Esophagus muscularis mucosa (tissue), 4 donors: Measurements from ENCODE around the gene GPR55. TPM values are rescaled to one million over a fixed set of nuclear protein-coding genes. Genes with fewer than 3 reads are reported as not detected.

Source experiments
- DNase-seq: peaks from one replicate; pipeline ENCODE4 v3.0.0-alpha.2; 2017; ENCODE audit errors: extremely low spot score
- H3K27ac ChIP-seq, 4 donors: fragments of 200-600 bp; sonication (generic); replicated peaks in 1 of 4; 1 replicate in 3 of 4; 2 replicates in 1 of 4; pipeline ENCODE4 v1.5.1; 2016 to 2019; ENCODE audit warnings: mild to moderate bottlenecking in 1 of 4
- H3K27me3 ChIP-seq, 4 donors: fragments of 200-600 bp; sonication (generic); one replicate each; pipeline versions ENCODE4 v1.5.1 to v1.6.0; 2016 to 2019
- H3K36me3 ChIP-seq, 4 donors: fragments of 200-600 bp; sonication (generic); one replicate each; pipeline ENCODE4 v1.5.1; 2016 to 2019
- H3K4me1 ChIP-seq, 4 donors: fragments of 200-600 bp; sonication (generic); one replicate each; pipeline ENCODE4 v1.5.1; 2016 to 2019
- H3K4me3 ChIP-seq, 4 donors: fragments of 200-600 bp; sonication (generic); 1 replicate in 2 of 4; 2 replicates in 2 of 4; pipeline ENCODE4 v1.5.1; 2016 to 2019; ENCODE audit warnings: mild to moderate bottlenecking in 4 of 4, moderate library complexity in 1 of 4
- H3K9me3 ChIP-seq, 4 donors: fragments of 200-600 bp; sonication (generic); 1 replicate in 3 of 4; 2 replicates in 1 of 4; pipeline ENCODE4 v1.5.1; 2016 to 2019
- EP300 ChIP-seq: sonication (generic); formaldehyde crosslinking; IDR thresholded peaks from one replicate; pipeline ENCODE4 v1.6.1; 2017; ENCODE audit warnings: antibody characterized with exemption
- POLR2A ChIP-seq: fragments of 450-650 bp; IDR thresholded peaks from one replicate; pipeline ENCODE4 v1.6.1; 2017; ENCODE audit warnings: antibody characterized with exemption, moderate library complexity, mild to moderate bottlenecking, low read depth
- POLR2AphosphoS5 ChIP-seq, 2 donors: sonication (generic); formaldehyde crosslinking; IDR thresholded peaks; one replicate each; pipeline ENCODE4 v1.6.1; 2017; ENCODE audit warnings: antibody characterized with exemption in 2 of 2
- WGBS: methylation state at CpG from one replicate; pipeline ENCODE4 v1.1.5; 2018; 5-methylcytosine and 5-hydroxymethylcytosine counted together
- intact Hi-C: fragments of 100-400 bp; cut with DNase I; formaldehyde crosslinking; loops from one replicate; pipeline ENCODE4 v1.15.1; 2023
- total RNA-seq, 4 donors: library from RNA; depleted of rRNA; stranded (reverse); fragments of >200 nt; gene quantifications; one replicate each; pipeline versions ENCODE4 v1.1.0 to v1.2.1, GENCODE V29; 2016
- TF ChIP-seq, protein P1 (sequence below), 3 experiments: fragments of 200-600 bp in 2 of 3; fragments of 450-650 bp in 1 of 3; sonication (generic) in 2 of 3; IDR thresholded peaks; one replicate each; pipeline ENCODE4 v1.5.1; 2017 to 2019; ENCODE audit warnings: antibody characterized with exemption in 3 of 3, mild to moderate bottlenecking in 2 of 3, moderate library complexity in 1 of 3

GPR55 gene
- total RNA-seq, 4 donors from 2014 or later = 0.29 to 0.42 TPM; not detected in 2

DNA sequence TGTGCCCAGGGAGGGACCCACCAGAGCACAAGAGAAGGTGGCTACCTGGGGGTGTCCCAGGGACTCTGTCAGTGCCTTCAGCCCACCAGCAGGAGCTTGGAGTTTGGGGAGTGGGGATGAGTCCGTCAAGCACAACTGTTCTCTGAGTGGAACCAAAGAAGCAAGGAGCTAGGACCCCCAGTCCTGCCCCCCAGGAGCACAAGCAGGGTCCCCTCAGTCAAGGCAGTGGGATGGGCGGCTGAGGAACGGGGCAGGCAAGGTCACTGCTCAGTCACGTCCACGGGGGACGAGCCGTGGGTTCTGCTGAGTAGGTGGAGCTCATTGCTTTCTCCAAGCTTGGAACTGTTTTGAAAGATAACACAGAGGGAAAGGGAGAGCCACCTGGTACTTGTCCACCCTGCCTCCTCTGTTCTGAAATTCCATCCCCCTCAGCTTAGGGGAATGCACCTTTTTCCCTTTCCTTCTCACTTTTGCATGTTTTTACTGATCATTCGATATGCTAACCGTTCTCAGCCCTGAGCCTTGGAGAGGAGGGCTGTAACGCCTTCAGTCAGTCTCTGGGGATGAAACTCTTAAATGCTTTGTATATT lies 46.3 kb downstream of the GPR55 start:
- Histone ChIP-seq H3K27me3 (no peaks in the 10 kb centered on the region), H3K4me1 (peaks cover 0 to 9% (median 5%) of the 10 kb centered on the region in 4 donors), H3K4me3 (no peak overlapping the region), H3K9me3 (no peaks in the 10 kb centered on the region), H3K27ac (no peak overlapping the region), H3K36me3 (peaks cover 7 to 51% (median 34%) of the 10 kb centered on the region in 4 donors)
- TF ChIP-seq POLR2A (no peak), POLR2AphosphoS5 (IDR thresholded peaks at IDR 0.05) (no peak)
- intact Hi-C loops = no loop called here
- WGBS = 57% methylated on average over 9 of the region's 10 CpGs
- DNase-seq = no peak

- 79% methylated on average over 15 of the region's 20 CpGs for WGBS
- Histone ChIP-seq H3K36me3 (peaks cover 7 to 55% (median 34%) of the 10 kb centered on the region in 4 donors), H3K4me3 (no peak overlapping the region), H3K9me3 (no peaks in the 10 kb centered on the region), H3K27me3 (no peaks in the 10 kb centered on the region), H3K4me1 (peaks cover 0 to 16% (median 12%) of the 10 kb centered on the region in 4 donors), H3K27ac (no peak overlapping the region)
- intact Hi-C loops = no loop called here
- TF ChIP-seq EP300 = no peak
- TF ChIP-seq POLR2A = no peak
- TF ChIP-seq, protein P1, sequence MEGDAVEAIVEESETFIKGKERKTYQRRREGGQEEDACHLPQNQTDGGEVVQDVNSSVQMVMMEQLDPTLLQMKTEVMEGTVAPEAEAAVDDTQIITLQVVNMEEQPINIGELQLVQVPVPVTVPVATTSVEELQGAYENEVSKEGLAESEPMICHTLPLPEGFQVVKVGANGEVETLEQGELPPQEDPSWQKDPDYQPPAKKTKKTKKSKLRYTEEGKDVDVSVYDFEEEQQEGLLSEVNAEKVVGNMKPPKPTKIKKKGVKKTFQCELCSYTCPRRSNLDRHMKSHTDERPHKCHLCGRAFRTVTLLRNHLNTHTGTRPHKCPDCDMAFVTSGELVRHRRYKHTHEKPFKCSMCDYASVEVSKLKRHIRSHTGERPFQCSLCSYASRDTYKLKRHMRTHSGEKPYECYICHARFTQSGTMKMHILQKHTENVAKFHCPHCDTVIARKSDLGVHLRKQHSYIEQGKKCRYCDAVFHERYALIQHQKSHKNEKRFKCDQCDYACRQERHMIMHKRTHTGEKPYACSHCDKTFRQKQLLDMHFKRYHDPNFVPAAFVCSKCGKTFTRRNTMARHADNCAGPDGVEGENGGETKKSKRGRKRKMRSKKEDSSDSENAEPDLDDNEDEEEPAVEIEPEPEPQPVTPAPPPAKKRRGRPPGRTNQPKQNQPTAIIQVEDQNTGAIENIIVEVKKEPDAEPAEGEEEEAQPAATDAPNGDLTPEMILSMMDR (IDR thresholded peaks at IDR 0.05) = no peak
- TF ChIP-seq POLR2AphosphoS5 (IDR thresholded peaks at IDR 0.05) = no peak
- DNase-seq = no peak
These were observed 47.1 kb downstream of the GPR55 start for GRCh38 chr2:230877759-230878598.

DNA sequence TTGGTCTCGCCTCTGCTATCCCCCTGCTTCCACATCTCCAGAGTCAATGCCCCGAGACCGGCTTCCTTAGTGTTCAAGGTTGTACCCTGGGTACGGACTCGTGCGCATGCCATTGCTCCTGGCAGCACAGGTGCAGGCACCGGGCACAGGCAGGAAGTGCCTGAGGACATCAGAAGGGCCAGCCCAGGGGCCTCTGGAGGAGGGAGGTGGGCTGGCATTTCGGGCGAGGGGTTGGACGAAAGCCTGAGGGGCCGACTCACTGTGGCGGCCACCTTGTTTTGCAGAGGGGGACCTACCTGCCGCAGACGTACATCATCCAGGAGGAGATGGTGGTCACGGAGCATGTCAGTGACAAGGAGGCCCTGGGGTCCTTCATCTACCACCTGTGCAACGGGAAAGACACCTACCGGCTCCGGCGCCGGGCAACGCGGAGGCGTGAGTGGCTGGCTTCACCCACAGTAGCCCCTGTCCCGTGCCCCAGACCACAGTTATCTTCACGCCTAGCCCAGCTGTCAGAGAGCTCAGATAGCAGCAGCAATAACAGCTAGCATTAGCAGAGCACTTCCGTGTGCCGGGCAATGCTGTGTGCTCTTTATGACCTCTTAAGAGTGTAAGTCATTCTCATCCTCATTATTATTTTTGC lies 47.8 kb downstream of the GPR55 start:
- H3K9me3 ChIP-seq = no peaks in the 10 kb centered on the region
- WGBS = 89% methylated on average over 15 of the region's 27 CpGs
- H3K27ac ChIP-seq = no peak overlapping the region
- intact Hi-C loops = no loop called here
- peaks cover 2 to 23% (median 20%) of the 10 kb centered on the region in 4 donors for H3K4me1 ChIP-seq
- peaks cover 7 to 55% (median 34%) of the 10 kb centered on the region in 4 donors for H3K36me3 ChIP-seq
- TF ChIP-seq, protein P1 (IDR thresholded peaks at IDR 0.05) = no peak
- no peak for TF ChIP-seq POLR2AphosphoS5 (IDR thresholded peaks at IDR 0.05)
- TF ChIP-seq EP300 = no peak
- TF ChIP-seq POLR2A = no peak
- DNase-seq = no peak
- H3K4me3 ChIP-seq = no peak overlapping the region
- H3K27me3 ChIP-seq = no peaks in the 10 kb centered on the region

DNA sequence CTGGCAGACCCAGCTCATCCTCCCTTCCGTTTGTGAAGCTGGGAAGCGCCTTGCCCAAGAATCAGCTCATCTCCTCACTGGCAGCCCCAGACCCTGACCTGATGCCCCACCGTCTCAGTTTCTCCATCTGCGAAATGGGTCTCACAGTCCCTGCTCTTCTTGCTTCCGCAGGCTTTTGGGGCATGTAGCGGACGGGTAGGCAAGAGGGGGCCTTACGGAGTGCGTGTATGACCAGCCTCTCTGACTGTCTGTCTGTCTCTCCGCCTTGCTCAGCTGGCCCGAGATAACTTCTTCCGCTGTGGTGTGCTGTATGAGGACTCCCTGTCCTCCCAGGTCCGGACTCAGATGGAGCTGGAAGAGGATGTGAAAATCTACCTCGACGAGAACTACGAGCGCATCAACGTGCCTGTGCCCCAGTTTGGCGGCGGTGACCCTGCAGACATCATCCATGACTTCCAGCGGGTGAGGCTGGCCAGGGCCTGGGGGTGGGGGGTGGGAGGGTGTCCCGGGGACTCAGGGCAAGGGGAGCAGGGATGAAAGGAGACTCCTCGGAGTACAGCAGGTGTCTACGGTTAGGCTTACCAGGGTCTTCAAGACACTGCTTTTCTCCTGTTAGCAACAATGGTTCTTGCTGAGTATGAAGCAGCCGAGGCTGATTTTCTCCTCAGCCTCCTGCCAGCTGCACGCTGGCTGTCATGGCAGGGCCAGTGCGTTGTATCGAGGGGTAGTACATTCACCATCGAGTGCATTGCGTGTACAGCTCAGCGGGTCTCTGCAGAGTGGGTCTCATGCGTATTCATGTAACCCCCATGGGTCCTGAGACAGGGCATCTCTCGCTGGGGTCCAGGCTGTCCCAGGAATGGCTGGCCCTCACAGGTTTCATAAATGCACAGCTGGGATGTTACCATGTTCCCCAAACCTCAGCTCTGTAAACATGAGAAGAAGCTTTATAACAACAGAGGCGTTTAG lies 49.4 kb downstream of the GPR55 start:
- Histone ChIP-seq H3K27me3 (no peaks in the 10 kb centered on the region), H3K36me3 (peaks cover 7 to 55% (median 34%) of the 10 kb centered on the region in 4 donors), H3K27ac (no peak overlapping the region), H3K4me1 (peaks cover 13 to 39% (median 36%) of the 10 kb centered on the region in 4 donors), H3K9me3 (no peaks in the 10 kb centered on the region), H3K4me3 (no peak overlapping the region)
- TF ChIP-seq POLR2A (no peak), POLR2AphosphoS5 (IDR thresholded peaks at IDR 0.05) (no peak), EP300 (no peak)
- TF ChIP-seq, protein P1 (IDR thresholded peaks at IDR 0.05) = no peak
- intact Hi-C loops = no loop called here
- DNase-seq = no peak
- 91% methylated on average over 33 of the region's 34 CpGs for WGBS
